ENCODE measurements around the gene MDH2. TPM values are rescaled to one million over a fixed set of nuclear protein-coding genes. Genes with fewer than 3 reads are reported as not detected.
"Not testable (repeated sequence)": the region's sequence is repeated elsewhere in the genome, so short reads cannot be mapped to it uniquely, and the experiment has no call there.

MDH2 gene
- total RNA-seq, 1 donor from 2014 or later = 107 TPM

GRCh38 chr7:76076995-76077394, 29.1 kb downstream of the MDH2 start:
- H3K36me3 ChIP-seq = no peaks in the 10 kb centered on the region
- no peaks in the 10 kb centered on the region for H3K4me1 ChIP-seq
- H3K4me3 ChIP-seq = no peak overlapping the region
- H3K27me3 ChIP-seq (ENCODE audit: low read depth) = no peaks in the 10 kb centered on the region
- no peaks in the 10 kb centered on the region for H3K9me3 ChIP-seq
- DNase-seq (no peak), ATAC-seq (no peak)
- no peak overlapping the region for H3K27ac ChIP-seq
- intact Hi-C loops (cut with DNase I) = no loop called here
- TF ChIP-seq CTCF (IDR thresholded peaks at IDR 0.05) = no peak

- ATAC-seq (no peak), DNase-seq (no peak)
- Histone ChIP-seq H3K36me3 (no peaks in the 10 kb centered on the region), H3K4me1 (no peaks in the 10 kb centered on the region), H3K27me3 (ENCODE audit: low read depth) (no peaks in the 10 kb centered on the region), H3K27ac (no peak overlapping the region), H3K4me3 (no peak overlapping the region), H3K9me3 (no peaks in the 10 kb centered on the region)
- TF ChIP-seq CTCF (IDR thresholded peaks at IDR 0.05) = no peak
- intact Hi-C loops (cut with DNase I) = no loop called here
These were observed 29.5 kb downstream of the MDH2 start for GRCh38 chr7:76077435-76077834.

GRCh38 chr7:76080204-76080603, 32.3 kb downstream of the MDH2 start:
- no peaks in the 10 kb centered on the region for H3K27me3 ChIP-seq (ENCODE audit: low read depth)
- no peaks in the 10 kb centered on the region for H3K9me3 ChIP-seq
- H3K4me1 ChIP-seq = no peaks in the 10 kb centered on the region
- intact Hi-C loops (cut with DNase I) = no loop called here
- no peak overlapping the region for H3K27ac ChIP-seq
- no peaks in the 10 kb centered on the region for H3K36me3 ChIP-seq
- TF ChIP-seq CTCF (IDR thresholded peaks at IDR 0.05) = no peak
- no peak overlapping the region for H3K4me3 ChIP-seq
- DNase-seq (no peak), ATAC-seq (no peak)

DNA sequence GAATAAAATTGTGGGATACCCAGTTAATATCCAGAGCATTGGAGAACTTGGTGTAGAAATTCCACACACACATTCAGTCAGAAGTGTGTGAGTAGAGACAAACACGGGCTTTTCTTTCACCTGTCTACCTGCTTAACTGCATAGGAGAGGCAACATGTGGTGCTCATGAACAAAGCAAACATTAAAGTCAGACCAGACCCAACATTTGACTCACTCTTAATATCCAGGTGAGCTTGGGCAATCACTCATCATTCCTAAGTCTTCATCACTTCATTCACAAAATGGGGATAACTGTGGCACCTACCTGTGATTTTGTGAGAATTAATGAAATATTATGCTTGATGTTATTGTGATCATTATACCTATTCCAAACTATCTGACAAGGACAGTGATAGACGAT, 36.2 kb downstream of the MDH2 start:
- ATAC-seq; H3K27ac ChIP-seq; H3K36me3 ChIP-seq; H3K9me3 ChIP-seq; H3K4me3 ChIP-seq; H3K4me1 ChIP-seq; H3K27me3 ChIP-seq (ENCODE audit: low read depth); intact Hi-C loops (cut with DNase I); DNase-seq: not testable (repeated sequence)

DNA sequence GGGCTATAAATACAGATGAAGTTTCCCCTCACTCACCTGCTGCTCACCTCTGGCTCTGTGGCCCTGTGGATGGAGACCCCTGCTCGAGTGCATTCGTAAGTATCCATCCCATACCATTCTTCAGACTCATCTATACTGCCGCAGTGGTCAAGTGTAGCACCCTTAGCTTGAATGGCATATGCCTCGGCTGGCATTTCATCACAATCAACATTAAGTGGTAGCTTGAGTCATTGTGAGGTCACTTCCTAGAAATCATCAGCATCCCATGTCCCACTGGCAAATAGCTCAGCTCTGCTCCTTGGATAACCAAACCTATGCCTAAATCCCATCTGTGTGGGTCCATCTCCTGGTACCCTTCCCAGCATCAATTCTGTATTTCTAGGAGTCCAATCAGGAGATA, 38.2 kb downstream of the MDH2 start:
- TF ChIP-seq CTCF (IDR thresholded peaks at IDR 0.05) = no peak
- DNase-seq = no peak
- Histone ChIP-seq H3K36me3 (no peaks in the 10 kb centered on the region), H3K4me3 (no peak overlapping the region), H3K9me3 (no peaks in the 10 kb centered on the region), H3K4me1 (no peaks in the 10 kb centered on the region), H3K27me3 (ENCODE audit: low read depth) (no peaks in the 10 kb centered on the region), H3K27ac (no peak overlapping the region)
- no peak for ATAC-seq
- intact Hi-C loops (cut with DNase I) = no loop called here

GRCh38 chr7:76087362-76087791, 39.5 kb downstream of the MDH2 start:
- not testable (repeated sequence) for ATAC-seq

More at GRCh38 chr7:76087362-76087791, 39.5 kb downstream of the MDH2 start:
- H3K4me3 ChIP-seq; H3K27ac ChIP-seq; H3K27me3 ChIP-seq (ENCODE audit: low read depth); DNase-seq; H3K4me1 ChIP-seq; intact Hi-C loops (cut with DNase I); H3K9me3 ChIP-seq; H3K36me3 ChIP-seq: not testable (repeated sequence)

Data from lower lobe of right lung (tissue), 2 donors.